Limb (tissue), 2 donors: ENCODE measurements around the gene TMEM100.
"Not testable (repeated sequence)": the region's sequence is repeated elsewhere in the genome, so short reads cannot be mapped to it uniquely, and the experiment has no call there.

Experiments used
- DNase-seq, 2 donors: peaks; one replicate each; pipeline ENCODE4 v3.0.0-alpha.2; 2016; ENCODE audit errors: extremely low spot score in 2 of 2

Gene TMEM100

DNA sequence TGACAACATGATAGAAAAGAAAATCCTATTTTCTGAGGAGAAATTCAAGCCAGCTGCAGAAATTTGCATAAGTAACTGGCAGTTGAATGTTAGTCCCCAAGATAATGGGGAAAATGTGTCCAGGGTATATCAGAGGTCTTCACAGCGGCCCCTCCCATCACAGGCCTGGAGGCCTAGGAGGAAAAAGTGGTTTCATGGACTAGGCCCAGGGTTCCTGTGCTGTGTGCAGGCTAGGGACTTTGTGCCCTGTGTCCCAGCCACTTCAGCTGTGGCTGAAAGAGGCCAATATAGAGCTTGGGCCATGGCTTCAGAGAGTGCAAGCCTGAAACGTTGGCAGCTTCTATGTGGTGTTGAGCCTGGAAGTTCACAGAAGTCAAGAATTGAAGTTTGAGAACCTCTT is 35.6 kb downstream of the TMEM100 start:
- DNase-seq: no peak

DNA sequence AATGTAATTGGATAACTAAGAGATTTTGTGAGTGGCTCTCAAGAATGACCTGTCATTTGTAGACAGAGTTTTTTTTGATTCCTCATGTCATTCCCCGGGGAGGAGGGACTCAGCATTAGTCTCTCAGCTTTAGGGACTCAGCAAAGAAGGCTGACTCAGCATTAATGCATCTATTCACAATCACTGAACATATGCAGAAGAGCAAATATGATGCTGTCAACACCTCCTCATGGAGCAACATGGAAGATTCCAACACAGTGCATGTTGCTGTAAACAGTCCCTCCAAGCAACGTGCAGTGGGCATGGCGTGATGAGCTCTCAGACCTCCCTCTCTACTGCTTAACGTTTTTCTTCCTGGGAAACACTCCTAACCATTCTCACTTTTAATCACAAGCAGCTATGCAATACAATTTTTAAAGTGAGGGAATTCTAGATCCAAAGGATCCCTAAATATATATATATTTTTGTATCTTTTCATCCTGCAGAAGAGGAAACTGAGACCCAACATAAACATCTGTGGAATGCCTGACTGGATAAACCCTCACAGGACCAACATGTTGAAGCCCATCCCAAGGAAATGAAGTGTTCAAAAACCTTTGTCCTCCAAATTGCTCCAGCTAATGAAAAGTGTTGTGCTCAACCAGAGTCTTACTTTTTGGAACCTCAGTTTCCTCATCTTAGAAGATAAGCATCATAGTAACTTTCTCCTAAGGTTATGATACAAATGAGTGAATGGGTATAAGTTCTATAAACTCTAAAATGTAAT is 38.9 kb downstream of the TMEM100 start:
- DNase-seq: no peak

DNA sequence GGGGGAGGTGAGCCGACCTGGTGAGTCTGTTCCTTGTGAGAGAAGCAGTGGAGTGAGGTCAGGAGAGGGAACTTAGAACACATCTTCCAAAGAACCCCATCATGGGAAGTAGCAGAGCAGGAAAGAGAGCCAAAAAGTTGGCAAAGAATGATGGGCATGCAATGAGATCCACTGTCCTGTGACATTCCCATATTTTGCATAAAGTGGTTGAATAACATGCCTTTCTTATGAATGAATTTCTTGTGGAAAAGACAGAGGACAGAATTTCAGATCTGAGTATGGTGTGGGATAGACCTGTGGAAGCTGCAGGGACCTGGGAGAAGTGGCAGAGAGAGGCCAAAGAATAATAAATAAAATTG is 41.3 kb downstream of the TMEM100 start:
- DNase-seq: no peak

DNA sequence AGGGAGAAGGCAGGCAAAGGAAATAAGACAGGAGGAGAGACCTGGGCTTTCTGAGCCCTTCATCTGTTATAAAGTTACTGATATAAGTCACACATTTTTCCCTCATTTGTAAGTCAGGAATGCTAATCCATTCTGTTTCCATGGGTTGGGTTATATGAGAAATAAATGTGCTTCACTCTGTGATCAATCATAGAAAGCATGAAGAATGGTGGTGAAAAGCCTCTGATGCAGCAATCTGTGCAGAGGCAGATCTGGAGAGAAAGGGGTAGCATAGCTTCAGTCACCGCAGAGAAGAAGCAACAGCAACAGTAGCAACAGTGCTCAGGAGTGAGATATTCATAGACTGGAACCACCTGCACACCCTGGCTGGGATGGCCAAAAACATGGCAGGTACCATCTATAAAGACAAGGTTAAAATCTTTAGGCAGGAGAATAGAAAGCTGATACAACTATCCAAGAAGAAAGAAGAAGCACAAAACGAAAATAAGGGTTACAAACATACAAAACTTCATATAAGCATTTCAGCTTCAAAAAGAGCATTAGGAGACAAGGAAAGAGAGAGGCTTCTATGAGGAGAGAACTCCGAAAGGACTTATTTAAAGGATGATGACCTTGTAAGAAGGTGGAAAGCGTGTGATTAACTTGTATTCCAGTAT is 41.9 kb downstream of the TMEM100 start:
- no peak for DNase-seq

DNA sequence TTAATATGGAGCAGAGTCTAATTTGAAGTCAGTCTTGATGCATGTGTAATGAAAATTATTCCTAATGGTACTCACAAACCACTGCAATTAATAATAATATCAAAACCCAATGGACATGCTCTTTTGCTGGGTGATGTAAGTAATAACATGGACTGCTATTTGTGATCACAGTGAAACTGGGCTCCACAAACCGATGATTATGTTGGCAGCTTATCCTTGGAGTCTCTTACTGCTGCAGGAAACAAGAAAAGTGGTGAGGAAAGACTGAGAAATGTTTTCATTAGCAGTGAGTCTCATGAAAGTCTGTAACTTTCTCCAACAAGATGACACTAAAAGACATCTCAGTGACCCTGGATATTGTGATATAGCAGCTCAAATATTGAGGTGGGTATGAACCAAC is 45.2 kb downstream of the TMEM100 start:
- no peak for DNase-seq

DNA sequence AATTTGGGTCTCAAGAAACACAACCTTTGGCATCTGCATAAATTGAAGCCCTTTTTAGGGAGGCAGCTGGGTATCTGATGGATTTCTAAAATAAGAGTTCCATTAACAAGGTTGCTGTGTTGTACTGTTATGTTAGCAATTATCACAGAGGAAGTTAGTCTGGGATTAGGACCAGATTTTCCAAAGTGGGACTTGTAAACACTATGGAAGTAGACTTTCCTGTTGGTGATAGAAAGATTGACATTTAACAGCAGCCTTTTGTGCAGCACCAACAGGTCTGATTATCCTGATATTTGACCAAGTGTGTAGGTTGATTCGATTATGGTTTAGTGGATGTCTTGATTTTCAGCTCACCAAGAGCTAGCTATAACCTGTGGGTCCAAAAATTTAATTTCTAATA is 46.4 kb downstream of the TMEM100 start:
- DNase-seq: no peak

DNA sequence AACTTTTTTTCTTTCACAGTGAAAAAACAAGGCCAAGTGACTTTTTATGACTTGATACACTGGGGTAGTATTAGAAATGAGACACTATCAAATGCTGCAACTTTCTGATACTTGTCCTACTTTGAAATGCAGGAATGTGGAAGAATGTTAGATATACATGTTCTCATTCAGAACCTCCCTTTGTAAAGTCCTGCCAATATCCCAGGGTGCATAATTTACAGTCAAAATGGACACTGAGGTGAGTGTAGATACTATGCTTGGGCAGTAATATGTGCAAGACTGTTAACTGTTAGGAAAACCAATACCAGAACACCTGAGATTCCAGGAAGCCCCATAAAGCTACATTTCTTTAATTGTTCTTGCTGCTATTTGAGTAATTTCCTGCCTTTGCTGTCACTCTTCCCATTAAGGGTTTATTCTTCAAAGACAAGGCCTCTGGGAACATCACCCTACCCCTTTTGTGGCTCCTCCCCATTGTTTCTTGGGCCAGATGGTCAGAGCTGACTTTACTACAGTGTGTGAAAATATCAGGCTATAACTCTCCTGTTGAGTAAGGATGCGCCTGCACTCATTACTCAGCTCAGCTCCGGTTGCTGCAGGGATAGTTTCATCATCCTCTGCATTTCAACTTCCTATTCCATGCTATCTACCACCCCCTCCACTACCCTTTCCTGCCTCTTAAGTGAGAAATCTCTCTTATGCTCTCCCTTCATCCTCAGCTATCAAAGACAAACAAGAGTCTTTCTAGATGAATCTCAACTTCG is 48.7 kb downstream of the TMEM100 start:
- no peak for DNase-seq

DNA sequence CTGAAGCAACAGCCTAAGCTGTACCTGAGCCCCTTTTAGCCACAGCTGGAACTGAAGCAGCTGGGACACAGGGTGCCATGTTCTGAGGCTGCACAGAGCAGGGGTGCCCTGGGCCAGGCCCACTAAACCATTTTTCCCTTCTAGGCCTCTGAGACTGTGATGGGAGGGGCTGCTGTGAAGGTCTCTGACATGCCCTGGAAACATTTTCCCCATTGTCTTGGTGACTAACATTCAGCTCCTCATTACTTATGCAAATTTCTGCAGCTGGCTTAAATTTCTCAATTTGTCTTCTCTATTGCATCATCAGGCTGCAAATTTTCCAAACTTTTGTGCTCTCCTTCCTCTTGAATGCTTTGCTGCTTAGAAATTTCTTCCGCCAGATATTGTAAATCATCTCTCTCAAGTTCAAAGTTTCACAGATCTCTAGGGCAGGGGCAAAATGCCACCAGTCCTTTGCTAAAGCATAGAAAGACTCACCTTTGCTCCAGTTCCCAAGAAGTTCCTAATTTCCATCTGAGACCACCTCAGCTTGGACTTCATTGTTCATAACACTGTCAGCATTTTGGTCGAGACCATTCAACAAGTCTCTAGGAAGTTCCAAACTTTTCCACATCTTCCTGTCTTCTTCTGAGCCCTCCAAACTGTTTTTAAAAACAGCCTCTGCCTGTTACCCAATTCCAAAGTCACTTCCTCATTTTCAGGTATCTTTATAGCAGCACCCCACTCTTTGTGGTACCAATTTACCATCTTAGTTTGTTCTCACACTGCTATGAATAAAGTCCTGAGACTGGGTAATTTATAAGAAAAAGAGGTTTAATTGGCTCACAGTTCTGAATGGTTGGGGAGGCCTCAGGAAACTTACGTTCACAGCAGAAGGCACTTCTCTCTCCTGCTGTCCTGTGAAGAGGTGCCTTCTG is 49.8 kb downstream of the TMEM100 start:
- DNase-seq: no peak

DNA sequence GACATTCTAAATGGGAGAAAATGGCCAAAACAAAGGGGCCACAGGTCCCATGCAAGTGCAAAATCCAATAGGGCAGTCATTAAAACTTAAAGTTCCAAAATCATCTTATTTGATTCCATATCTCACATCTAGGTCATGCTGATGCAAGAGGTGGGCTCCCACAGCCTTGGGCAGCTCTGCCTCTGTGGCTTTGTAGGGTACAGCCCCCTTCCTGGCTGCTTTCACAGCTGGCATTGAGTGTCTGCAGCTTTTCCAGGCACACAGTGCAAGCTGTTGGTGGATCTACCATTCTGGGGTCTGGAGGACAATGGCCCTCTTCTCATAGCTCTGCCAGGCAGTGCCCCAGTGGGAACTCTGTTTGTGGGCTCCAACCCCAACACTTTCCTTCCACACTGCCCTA is 50.7 kb downstream of the TMEM100 start:
- DNase-seq: not testable (repeated sequence)
